GM12875 (cell line): ENCODE measurements around the gene NCSTN.

ENCODE experiments used
- H3K4me3 ChIP-seq: one replicate; pipeline ENCODE4 v1.5.1; 2011; ENCODE audit warnings: low read depth, low read length, control low read depth
- CTCF ChIP-seq: IDR thresholded peaks from 2 replicates; pipeline ENCODE4 v1.5.1; 2011; ENCODE audit warnings: low read depth, mild to moderate bottlenecking, control low read depth, inconsistent platforms, low read length, moderate library complexity, borderline replicate concordance; ENCODE audit not compliant: insufficient read depth

NCSTN gene

GRCh38 chr1:160332516-160332915 is 10.7 kb upstream of the NCSTN start:
- no peak for TF ChIP-seq CTCF
- no peak overlapping the region for H3K4me3 ChIP-seq

- no peak for TF ChIP-seq CTCF
These were observed 4.6 kb upstream of the NCSTN start for GRCh38 chr1:160338580-160338979.

GRCh38 chr1:160340146-160340545 is 3.0 kb upstream of the NCSTN start:
- H3K4me3 ChIP-seq: no peak overlapping the region
- TF ChIP-seq CTCF: no peak

More at GRCh38 chr1:160338580-160338979, 4.6 kb upstream of the NCSTN start:
- H3K4me3 ChIP-seq: no peak overlapping the region

DNA sequence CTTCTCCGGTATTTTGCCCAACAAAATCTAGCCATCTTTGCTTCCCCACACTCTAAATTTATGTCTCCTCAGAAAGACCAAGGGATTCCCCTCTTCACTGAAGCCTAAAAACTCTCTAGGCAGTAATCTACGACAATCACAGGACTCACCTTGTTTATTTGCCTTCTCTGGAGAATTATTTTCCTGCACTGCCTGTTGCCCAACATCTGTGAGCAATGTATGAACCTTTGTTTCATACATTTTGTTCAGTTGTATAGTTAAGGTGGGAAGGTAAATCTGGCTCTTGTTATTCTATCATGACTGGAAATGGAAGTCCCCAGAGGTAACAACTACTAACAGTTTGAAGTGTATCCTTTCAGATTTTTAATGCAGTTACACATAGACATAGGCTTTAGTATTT is 2.3 kb upstream of the NCSTN start:
- no peak overlapping the region for H3K4me3 ChIP-seq
- TF ChIP-seq CTCF: no peak

GRCh38 chr1:160342526-160342925 is 657 bp upstream of the NCSTN start:
- peak overlapping the region; percentile 88 for H3K4me3 ChIP-seq
- no peak for TF ChIP-seq CTCF

DNA sequence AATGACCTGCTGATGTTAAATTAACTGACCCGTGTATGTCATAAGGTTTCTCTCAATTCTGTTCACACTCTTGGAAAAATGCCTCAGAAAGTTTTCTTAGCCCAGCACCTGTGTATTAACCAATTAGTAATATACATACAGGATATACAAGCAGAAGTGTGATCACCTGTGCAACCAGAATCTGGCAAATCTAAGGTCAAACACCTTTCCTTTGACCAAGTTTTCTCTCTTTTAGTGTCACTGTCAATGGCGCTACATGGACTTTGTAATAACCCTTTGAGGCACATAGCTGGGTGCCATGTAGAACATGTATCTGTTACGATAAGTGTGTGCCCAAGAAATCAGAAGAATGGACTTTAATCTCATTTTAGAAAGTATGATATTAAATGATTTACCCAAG is 1.1 kb downstream of the NCSTN start:
- TF ChIP-seq CTCF: no peak
- H3K4me3 ChIP-seq: peak overlapping the region; percentile 88

GRCh38 chr1:160344936-160345335 is 1.8 kb downstream of the NCSTN start:
- no peak for TF ChIP-seq CTCF
- H3K4me3 ChIP-seq: no peak overlapping the region
